GM19468 (cell line): ENCODE results near the gene AGPAT4.

ENCODE experiments used
- ATAC-seq: cut with Tn5 transposase; IDR thresholded peaks from one replicate; pipeline ENCODE4 v1.9.1; 2021; ENCODE audit warnings: mild to moderate bottlenecking, moderate library complexity, moderate number of reproducible peaks; ENCODE audit not compliant: unreplicated experiment; ENCODE audit errors: extremely low read depth

AGPAT4 gene

DNA sequence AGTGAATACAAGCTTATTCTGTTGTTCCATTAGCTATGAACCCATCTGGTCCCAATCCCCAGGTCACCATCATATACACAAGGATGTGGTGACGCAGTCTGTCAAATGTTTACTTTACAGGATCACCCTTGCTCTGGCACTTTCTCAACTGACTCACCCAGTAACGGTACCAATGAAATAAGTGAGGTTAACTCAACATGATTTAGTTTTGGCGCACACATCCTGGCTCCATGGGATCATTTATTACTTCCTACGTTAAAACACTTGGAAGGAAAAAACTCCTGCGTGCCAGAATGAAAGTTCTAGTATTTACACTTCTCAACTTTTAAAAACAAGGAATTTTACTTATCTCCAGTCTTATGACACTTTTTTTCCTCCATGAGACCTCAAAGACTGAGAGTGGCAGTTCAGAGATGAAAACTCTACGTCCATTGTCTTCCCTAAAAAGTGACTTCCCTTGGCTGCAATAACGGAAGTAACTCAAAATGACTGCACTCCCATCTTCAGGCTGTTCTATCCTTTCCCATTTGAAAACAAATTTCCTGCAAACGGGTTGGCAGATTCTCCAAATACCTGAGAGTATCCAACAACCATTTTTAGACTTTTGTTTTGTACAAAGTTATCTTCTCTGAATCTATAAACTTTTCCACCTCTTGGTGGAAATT lies 15.9 kb downstream of the AGPAT4 start:
- no peak for ATAC-seq

DNA sequence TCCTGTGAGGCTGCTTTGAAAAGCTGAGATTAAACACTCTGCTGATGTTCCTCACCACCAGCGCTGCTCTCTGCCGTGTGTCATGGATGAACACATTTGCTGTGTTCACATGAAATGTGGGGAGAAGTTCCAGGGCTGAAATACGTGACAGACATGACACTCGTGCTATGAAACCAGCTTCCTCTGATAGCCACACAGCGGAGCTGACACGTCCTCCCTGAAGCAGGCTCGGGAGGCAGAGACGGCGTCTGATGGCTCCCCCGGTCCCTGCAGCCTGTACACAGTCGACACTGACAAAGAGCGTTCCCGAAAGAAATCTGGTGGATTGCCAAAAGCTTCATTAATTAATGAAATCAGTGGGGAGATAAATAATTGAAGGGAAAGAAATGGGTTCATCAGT lies 17.5 kb downstream of the AGPAT4 start:
- ATAC-seq, result no peak

GRCh38 chr6:161255518-161255917 lies 18.3 kb downstream of the AGPAT4 start:
- ATAC-seq, result no peak

DNA sequence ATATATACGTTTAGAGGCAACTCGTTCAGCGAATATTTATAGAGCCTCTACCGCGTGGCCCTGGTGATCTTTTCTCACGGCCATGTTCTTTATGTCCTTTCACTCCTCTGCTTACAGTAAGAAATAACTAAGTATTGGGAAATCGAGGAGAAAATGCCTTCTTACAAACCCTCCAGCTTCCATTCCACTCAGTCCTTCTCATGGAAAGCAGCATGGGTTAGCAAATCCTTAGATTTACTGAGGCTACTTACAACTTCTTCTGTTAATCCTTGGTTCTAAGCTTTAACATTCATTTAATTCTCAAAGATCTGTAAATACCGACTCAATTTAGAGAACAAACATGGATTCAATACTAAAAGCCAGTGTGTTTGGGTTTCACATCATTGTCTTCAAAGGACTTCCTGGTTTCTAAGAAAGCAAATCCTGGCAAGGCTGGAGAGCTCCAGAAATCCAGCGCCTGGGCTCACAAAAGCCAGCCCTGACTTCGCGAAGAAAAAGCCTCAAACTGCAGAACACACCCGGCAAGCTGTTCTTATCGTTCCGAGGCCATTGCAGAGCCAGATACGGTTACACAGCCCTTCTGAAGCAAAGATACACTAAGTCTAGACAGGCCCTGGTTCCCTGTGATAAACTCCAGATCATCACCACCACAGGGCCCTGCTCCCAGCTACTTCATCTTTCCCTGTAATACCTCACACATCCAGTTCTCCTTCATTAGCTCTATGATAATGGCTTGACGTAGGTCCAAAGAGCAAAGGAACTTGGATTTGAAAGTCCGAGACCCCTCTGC lies 19.2 kb downstream of the AGPAT4 start:
- no peak for ATAC-seq

DNA sequence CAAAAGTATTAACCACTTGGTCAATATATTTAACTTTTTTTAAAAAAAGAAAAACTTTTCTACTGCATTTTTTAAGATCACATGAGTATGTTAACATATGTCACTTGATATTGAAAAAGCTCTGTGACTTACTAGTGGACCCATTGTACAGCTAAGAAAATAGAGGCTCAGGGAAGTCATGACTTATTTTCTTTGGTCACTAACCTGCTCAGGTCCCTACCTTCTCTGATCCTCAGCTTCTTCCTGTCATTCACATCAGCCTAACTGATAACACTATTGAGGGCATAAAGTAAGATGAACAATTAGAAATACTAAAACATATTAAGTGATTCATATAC lies 19.8 kb downstream of the AGPAT4 start:
- no peak for ATAC-seq

DNA sequence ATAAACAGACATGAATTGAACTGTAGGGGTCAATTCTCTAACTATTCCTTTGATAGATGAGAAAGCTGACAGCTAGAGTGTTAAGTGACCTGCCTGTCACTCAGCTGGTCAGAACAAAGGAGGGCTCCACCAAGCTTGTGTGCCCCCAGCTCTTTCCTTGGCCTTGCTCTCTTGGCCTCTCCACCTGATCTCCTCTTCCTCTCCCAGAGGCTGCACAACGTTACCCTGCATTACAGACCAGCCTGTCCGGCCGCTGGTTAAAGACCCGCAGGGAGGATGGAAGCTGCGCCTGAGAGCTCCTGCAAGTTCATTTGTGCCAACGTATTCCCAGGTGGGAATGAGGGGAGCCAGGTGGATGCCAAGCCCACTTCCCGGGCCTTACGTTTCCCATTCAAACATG lies 22.5 kb downstream of the AGPAT4 start:
- ATAC-seq, result no peak

DNA sequence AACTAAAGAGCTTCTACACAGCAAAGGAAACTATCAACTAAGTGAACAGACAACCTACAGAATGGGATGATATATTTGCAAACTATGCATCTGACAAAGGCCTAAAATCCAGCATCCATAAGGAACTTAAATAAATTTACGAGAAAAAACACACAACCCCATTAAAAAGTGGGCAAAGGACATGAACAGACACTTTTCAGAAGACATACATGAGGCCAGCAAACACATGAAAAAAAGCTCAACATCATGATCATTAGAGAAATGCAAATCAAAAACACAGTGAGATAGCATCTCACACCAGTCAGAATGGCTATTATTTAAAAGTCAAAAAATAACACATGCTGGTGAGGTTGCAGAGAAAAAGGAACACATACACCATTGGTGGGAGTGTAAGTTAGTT lies 24.5 kb downstream of the AGPAT4 start:
- ATAC-seq, result no peak

GRCh38 chr6:161246725-161247124 lies 27.1 kb downstream of the AGPAT4 start:
- no peak for ATAC-seq

DNA sequence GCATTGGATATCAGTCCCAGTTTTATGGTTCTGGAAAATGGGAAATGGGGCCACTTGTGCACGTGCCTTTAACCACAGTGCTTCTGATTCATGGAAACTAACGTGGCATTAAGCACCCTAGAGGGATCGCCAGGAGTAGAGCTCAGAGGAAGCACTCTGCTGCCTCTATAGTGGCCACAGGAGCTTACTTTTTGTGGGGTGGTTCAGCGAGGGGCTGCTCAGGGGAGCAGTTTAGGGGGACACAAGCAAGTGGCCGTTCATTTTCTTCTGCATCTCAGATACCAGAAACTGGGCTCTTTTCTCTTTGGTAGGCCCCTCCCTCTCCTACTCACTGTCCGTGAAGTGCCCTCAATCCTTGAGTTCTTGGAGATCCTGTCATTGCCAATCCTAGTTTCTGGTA lies 28.5 kb downstream of the AGPAT4 start:
- no peak for ATAC-seq

GRCh38 chr6:161244725-161245124 lies 29.1 kb downstream of the AGPAT4 start:
- ATAC-seq, result no peak

DNA sequence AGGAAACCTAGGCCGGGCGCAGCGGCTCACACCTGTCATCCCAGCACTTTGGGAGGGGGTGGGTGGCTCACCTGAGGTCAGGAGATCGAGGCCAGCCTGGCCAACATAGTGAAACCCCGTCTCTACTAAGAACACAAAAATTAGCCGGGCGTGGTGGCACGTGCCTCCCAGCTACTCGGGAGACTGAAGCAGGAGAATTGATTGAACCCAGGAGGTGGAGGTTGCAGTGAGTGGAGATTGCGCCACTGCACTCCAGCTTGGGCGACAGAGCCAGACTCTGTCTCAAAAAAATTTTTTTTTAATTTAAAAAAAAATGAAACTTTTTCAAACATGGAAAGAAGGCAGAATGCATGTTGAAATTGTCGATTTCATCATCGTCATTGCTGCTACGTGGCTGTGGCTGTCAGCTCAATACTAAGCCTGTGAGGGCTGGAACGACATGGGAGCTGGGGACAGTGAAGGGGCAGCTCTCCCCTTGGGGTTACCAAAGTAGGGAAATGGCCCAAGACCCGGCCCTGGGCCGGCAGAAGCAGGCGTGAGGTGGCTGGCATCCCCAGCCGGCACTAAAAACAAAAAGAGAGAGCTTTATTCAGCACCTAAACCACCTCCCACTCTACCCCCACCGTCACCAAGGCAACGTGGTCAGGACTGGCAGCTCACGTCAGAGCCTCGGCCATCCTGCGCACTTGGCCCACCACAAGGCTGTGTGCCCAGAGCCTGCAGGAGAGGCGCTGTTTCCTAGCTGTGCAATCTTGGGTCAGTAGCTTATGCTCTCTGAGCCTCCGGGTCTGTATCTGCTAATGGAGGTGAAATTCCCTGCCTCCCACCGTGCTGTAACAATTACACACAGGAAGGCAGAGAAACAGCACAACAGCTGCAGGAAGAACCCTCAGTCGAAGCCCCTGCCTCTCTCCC lies 30.8 kb downstream of the AGPAT4 start:
- no peak for ATAC-seq

GRCh38 chr6:161242113-161242512 lies 31.7 kb downstream of the AGPAT4 start:
- ATAC-seq, result no peak

DNA sequence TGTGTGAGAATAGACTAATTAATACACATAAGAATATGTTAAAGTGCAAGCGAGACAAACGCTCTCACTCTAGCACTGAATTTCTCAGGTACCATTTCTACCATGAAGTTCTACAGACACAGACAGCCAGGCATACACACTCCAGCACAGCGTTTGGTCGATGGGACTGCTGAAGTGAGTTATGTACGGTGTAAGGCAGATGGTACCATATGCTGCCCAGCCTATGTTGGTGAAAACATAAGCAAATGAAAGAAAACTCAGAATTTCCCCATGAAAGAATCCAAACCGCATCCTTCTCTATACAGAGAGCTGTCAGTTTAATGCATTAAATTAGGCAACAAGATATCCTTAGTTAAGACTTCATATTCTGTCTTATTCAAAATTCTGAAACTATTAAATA lies 34.9 kb downstream of the AGPAT4 start:
- no peak for ATAC-seq

DNA sequence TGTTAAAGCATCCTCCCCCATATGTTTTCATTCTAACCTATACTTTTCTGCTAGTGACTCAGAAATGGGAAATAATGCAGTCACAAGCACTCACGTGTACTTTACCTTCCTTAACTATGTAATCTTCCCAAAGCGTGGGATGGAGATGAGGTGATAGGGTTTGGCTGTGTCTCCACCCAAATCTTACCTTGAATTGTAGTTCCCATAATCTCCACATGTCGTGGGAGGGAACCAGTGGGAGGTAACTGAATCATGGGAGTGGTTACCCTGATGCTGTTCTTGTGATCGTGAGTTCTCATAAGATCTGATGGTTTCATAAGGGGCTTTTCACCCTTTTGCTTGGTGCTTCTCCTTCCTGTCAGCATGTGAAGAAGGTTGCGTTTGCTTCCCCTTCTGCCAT lies 35.4 kb downstream of the AGPAT4 start:
- no peak for ATAC-seq

DNA sequence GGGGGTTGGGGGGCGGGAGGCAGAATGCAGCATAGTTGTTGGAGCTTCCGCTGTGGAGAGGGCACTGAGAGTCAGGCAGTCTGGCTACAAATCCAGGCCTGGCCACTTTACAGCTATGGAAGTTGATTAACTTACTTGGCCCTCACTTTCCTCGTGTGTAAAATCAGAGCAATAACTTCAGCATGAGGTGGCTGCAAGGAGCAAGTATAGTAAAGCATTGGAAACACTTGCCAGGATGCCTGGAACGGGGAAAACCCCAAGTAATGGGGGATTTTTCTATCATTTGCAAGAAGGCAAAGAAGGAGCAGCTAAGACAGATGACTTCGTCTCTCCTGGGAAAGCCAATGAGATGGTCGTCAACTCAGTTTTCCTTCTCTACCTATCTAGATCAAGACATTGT lies 35.8 kb downstream of the AGPAT4 start:
- ATAC-seq, result no peak

DNA sequence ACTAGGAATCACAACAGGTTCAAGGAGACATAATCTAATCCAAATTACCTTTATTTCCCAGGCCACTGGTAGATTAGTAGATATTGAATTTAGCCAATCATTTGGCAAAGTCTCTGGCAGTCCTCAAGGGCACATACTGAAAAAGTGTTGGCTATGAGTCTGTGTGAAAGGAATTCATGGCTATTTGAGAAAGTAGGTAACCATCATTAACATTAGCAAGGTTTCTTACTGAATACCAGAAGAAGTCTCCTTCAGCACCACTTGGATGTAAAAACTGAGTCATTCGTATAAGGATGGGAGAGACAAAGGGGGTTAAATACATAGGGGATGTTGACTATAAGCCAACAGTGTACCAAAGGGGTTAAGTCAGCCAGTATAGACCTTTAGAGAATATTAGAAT lies 36.7 kb downstream of the AGPAT4 start:
- ATAC-seq, result no peak

DNA sequence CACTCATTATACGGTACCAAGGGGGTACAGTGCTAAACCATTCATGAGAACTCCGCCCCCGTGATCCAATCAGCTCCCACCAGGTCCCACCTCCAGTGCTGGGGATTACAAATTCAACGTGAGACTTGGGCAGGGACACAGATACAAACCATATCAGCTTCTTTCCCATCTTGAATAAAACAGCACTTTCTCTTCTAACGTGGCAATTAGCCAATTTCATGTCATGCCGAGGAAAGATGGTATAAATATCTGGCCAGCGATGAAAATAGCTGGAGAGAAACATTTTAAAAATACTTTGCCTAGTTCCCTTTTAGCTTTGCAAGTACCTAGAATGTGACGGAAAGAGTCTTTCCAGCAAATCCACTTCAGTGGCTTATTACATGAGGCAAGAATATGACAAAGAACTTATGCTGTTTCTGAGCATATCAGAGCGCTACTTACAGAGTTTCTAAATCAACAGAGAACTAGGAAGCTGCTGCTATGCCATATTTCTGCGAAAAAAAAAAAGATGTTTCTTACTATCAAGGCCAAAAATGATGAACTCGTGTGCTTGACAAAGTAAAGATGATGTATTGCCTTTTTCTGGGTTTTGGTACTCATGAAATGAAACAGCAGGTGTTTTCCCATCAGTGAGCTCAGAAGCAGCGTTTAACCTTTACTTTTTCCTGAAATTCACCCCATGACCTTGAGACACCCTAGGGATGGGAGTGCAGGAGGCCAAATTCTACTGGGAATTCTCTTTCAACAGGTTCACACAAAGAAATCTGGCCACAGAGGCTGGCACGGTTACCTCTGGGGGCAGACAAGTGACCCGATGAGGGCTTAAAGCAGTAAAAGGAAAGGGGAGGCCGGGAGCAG lies 37.9 kb downstream of the AGPAT4 start:
- ATAC-seq, result no peak

DNA sequence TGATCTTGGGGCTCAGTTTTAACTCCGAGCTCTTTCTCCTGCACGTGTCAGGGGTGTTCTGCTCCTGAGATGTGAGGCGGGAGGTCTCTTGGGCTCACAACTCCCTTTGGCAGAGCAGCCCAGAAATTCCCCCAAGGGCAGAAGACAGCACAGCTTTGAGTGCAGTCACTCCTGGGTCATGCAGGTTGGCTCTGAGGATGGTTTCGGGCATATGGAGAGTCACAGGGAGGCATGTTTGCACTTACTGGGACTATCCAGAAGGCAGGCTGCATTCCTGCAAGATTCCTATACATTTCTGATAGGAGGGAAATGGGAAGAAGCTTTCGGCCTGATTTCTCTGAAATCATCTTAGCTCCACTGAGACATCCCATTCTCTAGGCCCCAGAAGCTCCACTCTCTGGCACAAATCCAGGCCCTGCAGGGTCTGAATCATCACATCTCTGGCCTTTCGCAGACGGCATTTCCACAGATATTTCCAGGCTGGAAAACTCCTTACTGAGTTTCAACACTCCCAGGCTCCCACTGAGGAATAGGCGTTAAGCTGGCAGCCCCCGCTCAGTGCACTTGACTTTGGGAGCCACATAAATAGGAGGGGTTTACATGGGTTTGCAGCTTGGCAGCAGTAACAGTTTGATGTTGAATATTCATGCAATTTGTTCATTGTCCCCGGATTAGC lies 39.7 kb downstream of the AGPAT4 start:
- no peak for ATAC-seq

DNA sequence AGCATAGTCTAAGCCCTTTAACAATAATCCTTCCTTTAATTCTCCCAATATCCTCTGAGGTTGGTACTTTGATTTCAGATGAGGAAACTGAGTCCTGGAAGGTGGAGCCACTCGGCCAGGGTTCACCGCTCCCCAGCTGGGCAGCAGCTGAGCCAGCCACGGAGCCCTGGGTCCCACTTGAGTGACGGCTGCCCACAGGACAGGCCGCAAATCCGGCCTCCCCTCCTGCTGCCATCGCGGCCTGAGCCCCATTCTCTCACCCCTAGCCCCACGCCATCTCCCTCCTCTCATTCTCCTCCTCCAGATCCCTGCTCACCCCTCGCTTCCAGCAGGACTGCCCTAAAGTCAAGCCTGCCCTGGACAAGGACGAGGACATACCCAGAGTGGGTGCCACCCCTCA lies 41.4 kb downstream of the AGPAT4 start:
- no peak for ATAC-seq

DNA sequence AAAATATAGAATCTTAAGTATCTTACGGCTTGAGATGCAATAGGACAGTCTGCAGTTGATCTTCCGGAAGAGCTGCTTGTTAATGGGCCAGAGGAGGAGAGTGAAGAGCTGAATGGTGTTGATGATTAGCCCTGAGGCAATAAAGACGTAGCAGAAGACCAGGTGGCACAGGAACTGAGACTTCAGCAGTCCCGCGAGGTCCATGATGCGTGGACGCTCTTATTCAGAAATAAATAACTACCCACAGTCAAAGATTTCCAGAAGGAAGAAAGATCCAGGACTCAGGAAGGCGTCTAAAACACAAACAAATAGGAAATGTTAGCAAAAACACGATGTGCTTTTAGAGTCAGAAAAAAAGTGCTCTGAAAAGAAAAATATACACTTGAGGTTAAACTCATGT lies 41.9 kb downstream of the AGPAT4 start:
- ATAC-seq, result no peak
